ENCODE data around the gene MMP28. TPM values are rescaled to one million over a fixed set of nuclear protein-coding genes. Genes with fewer than 3 reads are reported as not detected.

The MMP28 gene
- total RNA-seq, 4 donors from 2014 or later, result 21.6 to 46.1 (median 42.7) TPM

DNA sequence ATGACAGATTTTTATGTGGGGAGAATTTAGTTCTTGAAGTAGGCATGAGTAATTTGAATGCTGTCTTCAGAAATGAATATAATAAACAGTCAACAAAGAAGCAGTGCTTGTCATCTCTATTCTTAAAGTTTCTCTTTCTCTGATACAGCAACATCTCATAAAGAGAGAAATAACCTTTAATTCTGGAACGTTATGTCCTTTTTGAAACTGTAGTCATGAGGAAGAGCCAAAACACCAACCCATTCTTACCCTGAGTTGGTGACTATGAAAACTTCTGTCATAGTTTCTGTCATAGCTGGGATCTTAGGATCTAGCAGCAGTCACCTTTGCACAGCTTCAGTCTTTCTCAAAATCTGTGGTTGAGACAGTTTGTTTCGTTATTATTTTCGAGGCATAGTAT lies 79.3 kb downstream of the MMP28 start:
- TF ChIP-seq, protein P1, sequence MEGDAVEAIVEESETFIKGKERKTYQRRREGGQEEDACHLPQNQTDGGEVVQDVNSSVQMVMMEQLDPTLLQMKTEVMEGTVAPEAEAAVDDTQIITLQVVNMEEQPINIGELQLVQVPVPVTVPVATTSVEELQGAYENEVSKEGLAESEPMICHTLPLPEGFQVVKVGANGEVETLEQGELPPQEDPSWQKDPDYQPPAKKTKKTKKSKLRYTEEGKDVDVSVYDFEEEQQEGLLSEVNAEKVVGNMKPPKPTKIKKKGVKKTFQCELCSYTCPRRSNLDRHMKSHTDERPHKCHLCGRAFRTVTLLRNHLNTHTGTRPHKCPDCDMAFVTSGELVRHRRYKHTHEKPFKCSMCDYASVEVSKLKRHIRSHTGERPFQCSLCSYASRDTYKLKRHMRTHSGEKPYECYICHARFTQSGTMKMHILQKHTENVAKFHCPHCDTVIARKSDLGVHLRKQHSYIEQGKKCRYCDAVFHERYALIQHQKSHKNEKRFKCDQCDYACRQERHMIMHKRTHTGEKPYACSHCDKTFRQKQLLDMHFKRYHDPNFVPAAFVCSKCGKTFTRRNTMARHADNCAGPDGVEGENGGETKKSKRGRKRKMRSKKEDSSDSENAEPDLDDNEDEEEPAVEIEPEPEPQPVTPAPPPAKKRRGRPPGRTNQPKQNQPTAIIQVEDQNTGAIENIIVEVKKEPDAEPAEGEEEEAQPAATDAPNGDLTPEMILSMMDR (IDR thresholded peaks at IDR 0.05; ENCODE audit: low read depth), result no peak

Other genes with a start within 250 kb of the MMP28 start
- gene SLFN14, start 234.8 kb downstream of the MMP28 start, total RNA-seq, result not detected
- 1 to 10 TPM; 4.0 to 6.5 (median 5.9) TPM for gene PEX12, start 217.1 kb downstream of the MMP28 start, total RNA-seq
- gene AP2B1, start 208.3 kb downstream of the MMP28 start, total RNA-seq, result 10 to 100 TPM; 62.0 to 77.2 (median 70.1) TPM
- gene RASL10B, start 64.0 kb downstream of the MMP28 start, total RNA-seq, result 10 to 100 TPM; 28.2 to 54.8 (median 40.3) TPM
- gene GAS2L2, start 42.4 kb downstream of the MMP28 start, total RNA-seq, result under 1 TPM in 2 of 4 donors, not detected in 2; 0.22 to 0.51 TPM
- not detected for gene C17orf50, start 34.8 kb downstream of the MMP28 start, total RNA-seq
- gene TAF15, start 13.8 kb upstream of the MMP28 start, total RNA-seq, result 100 to 1,000 TPM in 1 of 4 donors, 10 to 100 TPM in 3; 69.1 to 106 (median 78.7) TPM
- not detected for gene HEATR9, start 73.2 kb upstream of the MMP28 start, total RNA-seq
- 10 to 100 TPM in 1 of 4 donors, 1 to 10 TPM in 1, under 1 TPM in 1, not detected in 1; 0.82 to 11.2 (median 6.8) TPM for gene CCL5, start 84.7 kb upstream of the MMP28 start, total RNA-seq
- not detected for gene RDM1, start 135.1 kb upstream of the MMP28 start, total RNA-seq
- not detected for gene LYZL6, start 148.1 kb upstream of the MMP28 start, total RNA-seq
- 1 to 10 TPM in 1 of 4 donors, under 1 TPM in 1, not detected in 2; 0.34 to 2.6 TPM for gene CCL16, start 185.9 kb upstream of the MMP28 start, total RNA-seq
- gene CCL14, start 191.1 kb upstream of the MMP28 start, total RNA-seq, result 10 to 100 TPM; 33.5 to 48.7 (median 46.5) TPM
- not detected for gene CCL15, start 205.9 kb upstream of the MMP28 start, total RNA-seq
- gene CCL23, start 222.3 kb upstream of the MMP28 start, total RNA-seq, result 10 to 100 TPM in 2 of 4 donors, 1 to 10 TPM in 2; 3.4 to 13.7 (median 9.1) TPM

Measured in subcutaneous adipose tissue (tissue), 4 donors.